HL-60 (cell line): ENCODE results near the gene PRSS27.
"Not testable (repeated sequence)": the region's sequence is repeated elsewhere in the genome, so short reads cannot be mapped to it uniquely, and the experiment has no call there.

Experiments used
- DNase-seq, 2 experiments: peaks; one replicate each; pipeline ENCODE4 v3.0.0-alpha.2; 2010 to 2020; ENCODE audit warnings: low read depth in 1 of 2, low spot score in 1 of 2
- H3K27ac ChIP-seq: fragments of 250-450 bp; sonication (Bioruptor Pico); replicated peaks from 2 replicates; pipeline ENCODE4 v1.5.1; 2020; ENCODE audit warnings: mild to moderate bottlenecking, moderate library complexity
- H3K27me3 ChIP-seq: fragments of 250-450 bp; sonication (Bioruptor Pico); 2 replicates; pipeline ENCODE4 v1.5.1; 2021; ENCODE audit warnings: mild to moderate bottlenecking, moderate library complexity; ENCODE audit not compliant: insufficient read depth, poor library complexity, severe bottlenecking
- H3K4me3 ChIP-seq: replicated peaks from 2 replicates; pipeline ENCODE4 v1.5.1; 2011; ENCODE audit warnings: mild to moderate bottlenecking, control low read depth, low read length; ENCODE audit not compliant: insufficient read depth
- GABPA ChIP-seq: IDR thresholded peaks from 2 replicates; pipeline ENCODE4 v1.6.1; 2012; ENCODE audit warnings: low read depth
- POLR2AphosphoS5 ChIP-seq: IDR thresholded peaks from 2 replicates; pipeline ENCODE4 v1.6.1; 2012; ENCODE audit warnings: low read depth
- SPI1 ChIP-seq: IDR thresholded peaks from 2 replicates; pipeline ENCODE4 v1.6.1; 2012; ENCODE audit warnings: low read depth, mild to moderate bottlenecking, borderline replicate concordance
- TF ChIP-seq, protein P1 (sequence below): IDR thresholded peaks from 2 replicates; pipeline ENCODE4 v1.6.1; 2012; ENCODE audit warnings: low read depth; ENCODE audit not compliant: insufficient replicate concordance
- TF ChIP-seq, protein P2 (sequence below): IDR thresholded peaks from one replicate; pipeline ENCODE4 v1.5.1; 2011; ENCODE audit warnings: low read length, control low read depth, inconsistent platforms; ENCODE audit not compliant: insufficient read depth

The PRSS27 gene

DNA sequence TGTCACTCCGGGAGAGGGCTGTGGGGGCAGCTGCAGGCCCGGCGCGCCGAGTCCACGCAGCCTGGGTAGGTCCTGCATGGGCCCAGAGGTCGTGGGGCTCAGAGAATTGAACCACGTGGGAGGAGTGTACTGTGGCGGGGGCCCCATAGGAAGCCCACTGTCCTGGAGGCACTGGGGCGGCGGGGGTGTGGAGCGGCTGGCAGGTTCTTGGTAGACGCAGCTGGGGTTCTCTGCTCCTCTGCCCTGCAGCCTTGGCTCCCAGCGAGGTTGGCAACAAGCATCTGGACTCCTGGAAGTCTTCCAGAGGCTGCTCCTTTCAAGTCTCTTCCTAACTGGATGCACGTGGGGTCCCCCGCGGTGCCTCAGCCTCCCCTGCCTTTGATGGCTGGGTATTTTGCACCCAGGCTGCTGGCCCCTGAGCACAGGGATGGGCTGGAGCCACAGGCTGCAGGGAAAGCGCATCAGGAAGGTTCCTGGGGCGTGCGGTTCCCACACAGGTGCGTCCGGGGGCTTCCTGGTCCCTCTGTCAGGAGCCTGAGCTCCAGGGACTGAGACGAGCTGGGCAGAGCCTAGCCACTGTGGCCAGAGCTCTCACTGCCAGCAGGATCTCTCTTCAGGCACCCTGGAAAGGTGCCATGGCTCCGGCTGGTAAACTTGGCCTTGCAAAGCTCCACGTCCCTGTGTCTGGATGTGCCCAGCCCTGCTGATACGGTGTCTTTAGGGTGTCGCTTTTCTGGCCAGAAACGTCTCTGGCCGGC, 28.4 kb downstream of the PRSS27 start:
- TF ChIP-seq SPI1 (no peak), GABPA (no peak), POLR2AphosphoS5 (no peak)
- TF ChIP-seq, protein P1, sequence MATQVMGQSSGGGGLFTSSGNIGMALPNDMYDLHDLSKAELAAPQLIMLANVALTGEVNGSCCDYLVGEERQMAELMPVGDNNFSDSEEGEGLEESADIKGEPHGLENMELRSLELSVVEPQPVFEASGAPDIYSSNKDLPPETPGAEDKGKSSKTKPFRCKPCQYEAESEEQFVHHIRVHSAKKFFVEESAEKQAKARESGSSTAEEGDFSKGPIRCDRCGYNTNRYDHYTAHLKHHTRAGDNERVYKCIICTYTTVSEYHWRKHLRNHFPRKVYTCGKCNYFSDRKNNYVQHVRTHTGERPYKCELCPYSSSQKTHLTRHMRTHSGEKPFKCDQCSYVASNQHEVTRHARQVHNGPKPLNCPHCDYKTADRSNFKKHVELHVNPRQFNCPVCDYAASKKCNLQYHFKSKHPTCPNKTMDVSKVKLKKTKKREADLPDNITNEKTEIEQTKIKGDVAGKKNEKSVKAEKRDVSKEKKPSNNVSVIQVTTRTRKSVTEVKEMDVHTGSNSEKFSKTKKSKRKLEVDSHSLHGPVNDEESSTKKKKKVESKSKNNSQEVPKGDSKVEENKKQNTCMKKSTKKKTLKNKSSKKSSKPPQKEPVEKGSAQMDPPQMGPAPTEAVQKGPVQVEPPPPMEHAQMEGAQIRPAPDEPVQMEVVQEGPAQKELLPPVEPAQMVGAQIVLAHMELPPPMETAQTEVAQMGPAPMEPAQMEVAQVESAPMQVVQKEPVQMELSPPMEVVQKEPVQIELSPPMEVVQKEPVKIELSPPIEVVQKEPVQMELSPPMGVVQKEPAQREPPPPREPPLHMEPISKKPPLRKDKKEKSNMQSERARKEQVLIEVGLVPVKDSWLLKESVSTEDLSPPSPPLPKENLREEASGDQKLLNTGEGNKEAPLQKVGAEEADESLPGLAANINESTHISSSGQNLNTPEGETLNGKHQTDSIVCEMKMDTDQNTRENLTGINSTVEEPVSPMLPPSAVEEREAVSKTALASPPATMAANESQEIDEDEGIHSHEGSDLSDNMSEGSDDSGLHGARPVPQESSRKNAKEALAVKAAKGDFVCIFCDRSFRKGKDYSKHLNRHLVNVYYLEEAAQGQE, result no peak
- TF ChIP-seq, protein P2, sequence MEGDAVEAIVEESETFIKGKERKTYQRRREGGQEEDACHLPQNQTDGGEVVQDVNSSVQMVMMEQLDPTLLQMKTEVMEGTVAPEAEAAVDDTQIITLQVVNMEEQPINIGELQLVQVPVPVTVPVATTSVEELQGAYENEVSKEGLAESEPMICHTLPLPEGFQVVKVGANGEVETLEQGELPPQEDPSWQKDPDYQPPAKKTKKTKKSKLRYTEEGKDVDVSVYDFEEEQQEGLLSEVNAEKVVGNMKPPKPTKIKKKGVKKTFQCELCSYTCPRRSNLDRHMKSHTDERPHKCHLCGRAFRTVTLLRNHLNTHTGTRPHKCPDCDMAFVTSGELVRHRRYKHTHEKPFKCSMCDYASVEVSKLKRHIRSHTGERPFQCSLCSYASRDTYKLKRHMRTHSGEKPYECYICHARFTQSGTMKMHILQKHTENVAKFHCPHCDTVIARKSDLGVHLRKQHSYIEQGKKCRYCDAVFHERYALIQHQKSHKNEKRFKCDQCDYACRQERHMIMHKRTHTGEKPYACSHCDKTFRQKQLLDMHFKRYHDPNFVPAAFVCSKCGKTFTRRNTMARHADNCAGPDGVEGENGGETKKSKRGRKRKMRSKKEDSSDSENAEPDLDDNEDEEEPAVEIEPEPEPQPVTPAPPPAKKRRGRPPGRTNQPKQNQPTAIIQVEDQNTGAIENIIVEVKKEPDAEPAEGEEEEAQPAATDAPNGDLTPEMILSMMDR, result no peak
- H3K27me3 ChIP-seq, result no peaks in the 10 kb centered on the region
- no peak overlapping the region for H3K27ac ChIP-seq
- no peak for DNase-seq
- H3K4me3 ChIP-seq, result no peak overlapping the region

DNA sequence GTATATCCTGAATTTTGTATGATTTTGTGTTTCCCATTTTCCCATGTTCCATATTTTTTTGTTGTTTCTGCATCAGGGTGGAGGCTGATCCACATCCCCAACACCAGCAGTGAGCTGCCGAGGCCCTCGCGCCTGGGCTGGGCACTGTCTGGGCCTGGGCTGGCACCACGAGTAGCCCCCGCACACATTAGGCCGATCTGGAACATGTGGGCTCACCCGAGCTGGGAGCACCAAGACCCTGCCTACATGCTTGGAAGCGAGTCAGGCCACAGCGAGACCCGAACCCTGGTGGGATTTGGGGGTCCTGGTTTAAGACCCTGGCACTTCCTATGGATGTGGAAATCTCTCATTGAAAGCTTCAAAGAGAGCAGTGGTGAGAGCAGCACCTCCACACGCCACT, 29.2 kb downstream of the PRSS27 start:
- no peak for DNase-seq
- no peak overlapping the region for H3K4me3 ChIP-seq
- no peaks in the 10 kb centered on the region for H3K27me3 ChIP-seq
- no peak for TF ChIP-seq SPI1
- TF ChIP-seq, protein P1, result no peak
- no peak for TF ChIP-seq POLR2AphosphoS5
- TF ChIP-seq, protein P2, result no peak
- TF ChIP-seq GABPA, result no peak
- no peak overlapping the region for H3K27ac ChIP-seq

DNA sequence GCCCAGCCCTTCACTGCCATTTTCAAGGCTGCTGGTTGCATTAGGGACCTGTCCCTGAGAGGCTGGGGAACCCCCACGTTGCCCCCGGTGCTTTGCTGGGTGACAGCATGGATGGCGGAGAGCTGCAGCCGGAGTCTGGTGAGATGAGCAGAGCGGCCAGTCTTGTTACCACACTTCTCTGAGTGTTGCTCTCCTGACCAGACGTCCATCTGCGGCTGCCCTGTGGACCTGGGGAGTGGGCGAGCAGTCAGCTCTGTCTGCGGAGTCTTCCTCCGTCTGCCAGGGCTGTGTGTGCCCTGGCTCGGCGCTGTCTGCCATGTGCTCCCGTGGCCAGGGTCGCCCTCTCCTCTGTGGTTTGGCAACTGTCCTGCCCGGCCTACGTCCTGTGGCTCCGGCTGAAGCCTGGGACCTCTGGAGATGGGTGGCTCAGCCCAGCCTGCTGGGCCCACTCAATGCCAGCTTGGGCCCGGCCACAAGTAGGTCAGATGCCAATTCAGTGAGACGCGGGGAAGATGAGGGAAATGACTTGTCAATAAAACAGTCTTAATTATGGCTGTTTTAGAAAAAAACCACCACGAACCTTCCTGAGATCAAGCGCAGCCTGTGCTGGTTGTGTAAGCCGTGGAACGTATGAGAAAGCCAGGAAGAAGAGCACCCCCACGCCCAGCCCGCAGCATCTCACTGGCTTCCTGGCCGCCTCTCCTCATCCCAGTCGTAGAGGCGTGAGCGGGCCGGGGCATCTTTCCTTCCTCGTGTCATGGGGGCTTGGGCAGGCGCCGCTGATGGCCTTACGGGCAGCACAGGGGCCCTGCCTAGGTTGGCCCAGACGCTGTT, 29.8 kb downstream of the PRSS27 start:
- TF ChIP-seq SPI1 (no peak), POLR2AphosphoS5 (no peak), GABPA (no peak)
- TF ChIP-seq, protein P1, result no peak
- TF ChIP-seq, protein P2, result no peak
- Histone ChIP-seq H3K27ac (no peak overlapping the region), H3K4me3 (no peak overlapping the region), H3K27me3 (no peaks in the 10 kb centered on the region)
- no peak for DNase-seq

DNA sequence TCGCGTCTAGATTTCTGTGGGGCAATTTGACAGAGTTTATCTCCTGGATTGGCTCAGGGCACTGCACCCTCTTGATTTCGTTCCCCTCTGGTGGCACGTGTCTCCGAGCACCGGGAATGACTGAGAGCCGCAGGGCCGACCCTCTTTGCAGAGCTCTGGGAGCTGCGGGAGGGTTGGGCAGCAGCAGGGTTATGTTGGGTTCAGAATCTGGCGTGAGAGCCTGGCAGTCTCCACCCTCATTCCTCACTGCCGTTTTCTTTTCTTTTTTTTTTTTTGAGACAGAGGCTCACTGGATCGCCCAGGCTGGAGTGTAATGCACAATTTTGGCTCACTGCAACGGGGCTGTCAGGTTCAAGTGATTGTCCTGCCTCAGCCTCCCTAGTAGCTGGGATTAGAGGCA, 30.6 kb downstream of the PRSS27 start:
- H3K27me3 ChIP-seq, DNase-seq, H3K4me3 ChIP-seq, H3K27ac ChIP-seq: not testable (repeated sequence)
